AG04450 (cell line): Measurements from ENCODE around the gene MEIS2. TPM values are rescaled to one million over a fixed set of nuclear protein-coding genes. Genes with fewer than 3 reads are reported as not detected.

Source experiments
- CTCF ChIA-PET: fragments of 300-600, 350-600 bp; formaldehyde crosslinking; extraction: SDS; loops from one replicate; lab custom pipeline; 2022; ENCODE audit warnings: antibody characterized with exemption, inconsistent platforms; lab: Charles Lee
- POLR2A ChIA-PET: fragments of 350-600 bp; formaldehyde crosslinking; extraction: SDS; loops from one replicate; lab custom pipeline; 2021; ENCODE audit warnings: antibody characterized with exemption, inconsistent platforms; lab: Yijun Ruan, JAX
- DNase-seq: peaks from one replicate; pipeline ENCODE4 v3.0.0-alpha.2; 2011; ENCODE audit warnings: low read depth, low spot score
- H3K27ac ChIP-seq: one replicate; pipeline ENCODE4 v1.5.1; 2012; ENCODE audit warnings: low read depth, low read length, control low read depth
- H3K27me3 ChIP-seq: one replicate; pipeline ENCODE4 v1.6.0; 2012; ENCODE audit warnings: low read length; ENCODE audit not compliant: control insufficient read depth, insufficient read depth
- H3K4me3 ChIP-seq: 2 replicates; pipeline ENCODE4 v1.5.1; 2011; ENCODE audit warnings: mild to moderate bottlenecking, low read depth, low read length, control low read depth
- H3K9me3 ChIP-seq: 2 replicates; pipeline ENCODE4 v1.5.1; 2012; ENCODE audit warnings: low read length; ENCODE audit not compliant: control insufficient read depth, insufficient read depth
- polyA plus RNA-seq: library from polyadenylated mRNA; depleted of rRNA; stranded (reverse); fragments of >200 nt; gene quantifications from 2 replicates; pipeline ENCODE4 v1.2.3, GENCODE V29; 2011
- TF ChIP-seq, protein P1 (sequence below): IDR thresholded peaks from 2 replicates; pipeline ENCODE4 v1.5.1; 2011; ENCODE audit warnings: low read depth, low read length, control low read depth, inconsistent platforms

MEIS2 gene
- polyA plus RNA-seq, 1 experiment = 31.7 TPM

DNA sequence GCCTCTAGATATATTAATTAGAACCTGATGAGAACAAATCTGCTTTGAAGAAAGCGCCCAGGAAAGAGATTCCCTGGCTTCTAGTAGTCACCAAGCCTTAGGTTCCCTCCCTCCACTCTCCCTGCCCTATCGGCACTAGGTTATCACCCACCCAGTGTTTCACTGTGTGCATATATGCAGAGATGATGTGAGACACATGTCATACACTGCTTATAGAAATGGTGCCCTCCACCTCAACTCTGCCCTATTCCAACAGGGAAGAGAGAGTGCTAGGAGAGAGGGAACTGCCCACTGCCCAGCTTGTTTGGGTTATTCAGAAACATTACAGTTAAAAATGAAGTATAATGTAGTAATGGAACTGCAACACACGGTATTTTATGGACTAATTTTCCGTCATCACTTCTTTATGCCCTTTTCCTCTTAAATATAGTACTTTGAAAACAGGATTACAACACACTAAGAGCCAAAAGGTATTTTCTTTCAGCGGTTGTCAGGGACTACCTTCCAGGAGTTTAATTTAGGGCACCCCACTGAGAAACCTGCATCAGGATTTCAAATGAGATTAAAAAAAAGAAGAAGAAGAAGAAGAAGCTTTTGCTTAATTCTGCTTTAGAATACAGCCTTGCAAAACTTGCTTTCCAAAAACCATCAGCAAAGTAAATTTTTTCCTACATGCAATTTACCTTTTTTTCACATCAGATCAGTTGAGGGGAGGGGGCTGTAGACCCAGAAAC, 55.3 kb downstream of the MEIS2 start:
- CTCF ChIA-PET = no interaction called here
- TF ChIP-seq, protein P1, sequence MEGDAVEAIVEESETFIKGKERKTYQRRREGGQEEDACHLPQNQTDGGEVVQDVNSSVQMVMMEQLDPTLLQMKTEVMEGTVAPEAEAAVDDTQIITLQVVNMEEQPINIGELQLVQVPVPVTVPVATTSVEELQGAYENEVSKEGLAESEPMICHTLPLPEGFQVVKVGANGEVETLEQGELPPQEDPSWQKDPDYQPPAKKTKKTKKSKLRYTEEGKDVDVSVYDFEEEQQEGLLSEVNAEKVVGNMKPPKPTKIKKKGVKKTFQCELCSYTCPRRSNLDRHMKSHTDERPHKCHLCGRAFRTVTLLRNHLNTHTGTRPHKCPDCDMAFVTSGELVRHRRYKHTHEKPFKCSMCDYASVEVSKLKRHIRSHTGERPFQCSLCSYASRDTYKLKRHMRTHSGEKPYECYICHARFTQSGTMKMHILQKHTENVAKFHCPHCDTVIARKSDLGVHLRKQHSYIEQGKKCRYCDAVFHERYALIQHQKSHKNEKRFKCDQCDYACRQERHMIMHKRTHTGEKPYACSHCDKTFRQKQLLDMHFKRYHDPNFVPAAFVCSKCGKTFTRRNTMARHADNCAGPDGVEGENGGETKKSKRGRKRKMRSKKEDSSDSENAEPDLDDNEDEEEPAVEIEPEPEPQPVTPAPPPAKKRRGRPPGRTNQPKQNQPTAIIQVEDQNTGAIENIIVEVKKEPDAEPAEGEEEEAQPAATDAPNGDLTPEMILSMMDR = no peak
- H3K27me3 ChIP-seq = no peaks in the 10 kb centered on the region
- H3K9me3 ChIP-seq = no peaks in the 10 kb centered on the region
- POLR2A ChIA-PET = no interaction called here
- H3K4me3 ChIP-seq = no peak overlapping the region
- no peak overlapping the region for H3K27ac ChIP-seq
- no peak for DNase-seq

DNA sequence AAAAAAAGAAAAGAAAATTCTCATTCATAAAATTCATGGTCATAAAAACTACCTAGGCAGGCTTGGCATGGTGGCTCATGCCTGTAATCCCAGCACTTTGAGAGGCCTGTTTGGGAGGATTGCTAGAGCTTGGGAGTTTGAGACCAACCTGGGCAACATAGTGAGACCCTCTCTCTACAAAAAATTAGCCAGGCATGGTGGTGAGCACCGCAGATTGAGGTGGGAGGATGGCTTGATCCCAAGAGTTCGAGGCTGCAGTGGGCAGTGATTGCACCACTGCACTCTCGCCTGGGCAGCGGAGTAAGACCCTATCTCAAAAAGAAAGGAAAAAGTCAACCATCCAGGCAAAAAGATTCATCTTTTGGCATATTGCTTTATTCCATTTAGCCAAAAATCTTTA, 58.5 kb downstream of the MEIS2 start:
- DNase-seq = no peak
- Histone ChIP-seq H3K9me3 (no peaks in the 10 kb centered on the region), H3K27ac (no peak overlapping the region), H3K4me3 (no peak overlapping the region), H3K27me3 (no peaks in the 10 kb centered on the region)
- TF ChIP-seq, protein P1 = no peak
- POLR2A ChIA-PET = no interaction called here
- CTCF ChIA-PET = no interaction called here

DNA sequence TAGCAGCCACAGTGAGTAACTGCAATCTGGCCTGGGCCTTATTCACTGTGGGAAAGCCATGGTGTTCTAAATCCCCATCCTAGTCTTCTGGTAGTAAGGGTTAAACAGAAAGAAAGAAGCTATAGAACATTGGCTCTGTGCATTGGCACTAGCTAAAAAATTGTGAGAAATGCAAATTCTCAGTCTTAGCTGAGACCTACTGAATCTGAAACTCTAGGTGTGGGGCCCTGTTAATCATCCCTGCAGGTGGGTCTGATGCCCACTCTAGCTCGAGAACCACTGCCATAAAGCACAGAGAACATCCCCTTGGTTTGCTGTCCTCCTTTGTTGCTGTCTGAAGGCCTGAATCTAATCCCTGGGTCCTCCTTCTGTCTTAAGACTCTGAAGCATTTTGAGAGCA, 59.3 kb downstream of the MEIS2 start:
- ChIA-PET CTCF (no interaction called here), POLR2A (no interaction called here)
- no peak overlapping the region for H3K27ac ChIP-seq
- H3K9me3 ChIP-seq = no peaks in the 10 kb centered on the region
- no peaks in the 10 kb centered on the region for H3K27me3 ChIP-seq
- no peak for DNase-seq
- no peak overlapping the region for H3K4me3 ChIP-seq
- TF ChIP-seq, protein P1 = no peak

DNA sequence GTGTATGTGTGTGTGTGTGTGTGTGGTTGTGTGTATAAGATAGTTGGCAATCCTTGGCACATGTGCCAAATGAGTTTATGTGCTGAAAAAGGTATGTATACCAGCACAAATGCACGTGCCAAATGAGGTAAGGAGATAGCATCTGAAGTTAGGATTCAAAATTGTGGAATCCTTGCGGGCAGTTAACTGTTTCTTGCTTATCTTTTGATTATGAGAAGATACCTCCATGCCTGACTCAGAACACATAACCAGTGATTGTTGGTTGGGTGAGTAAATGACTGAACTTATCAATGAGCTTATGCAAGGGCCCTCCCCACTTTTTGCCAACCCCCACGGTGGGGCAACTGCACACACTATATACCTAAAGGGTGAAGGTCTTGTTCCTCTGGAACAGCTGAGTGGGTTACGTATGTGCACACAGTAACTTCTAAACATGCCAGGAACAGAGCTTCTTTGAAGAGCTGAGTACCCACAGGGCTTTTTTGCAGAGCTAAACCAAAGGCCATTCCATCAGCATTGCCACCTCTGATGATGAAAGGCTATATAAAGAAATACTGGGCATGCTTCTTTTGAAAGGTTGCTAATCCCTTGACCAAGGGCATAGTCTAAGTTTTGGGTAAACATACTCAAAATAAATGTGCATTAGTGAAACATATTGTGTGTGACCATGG, 60.1 kb downstream of the MEIS2 start:
- no peak for DNase-seq
- Histone ChIP-seq H3K9me3 (no peaks in the 10 kb centered on the region), H3K27me3 (no peaks in the 10 kb centered on the region), H3K4me3 (no peak overlapping the region), H3K27ac (no peak overlapping the region)
- TF ChIP-seq, protein P1 = no peak
- ChIA-PET CTCF (no interaction called here), POLR2A (no interaction called here)

DNA sequence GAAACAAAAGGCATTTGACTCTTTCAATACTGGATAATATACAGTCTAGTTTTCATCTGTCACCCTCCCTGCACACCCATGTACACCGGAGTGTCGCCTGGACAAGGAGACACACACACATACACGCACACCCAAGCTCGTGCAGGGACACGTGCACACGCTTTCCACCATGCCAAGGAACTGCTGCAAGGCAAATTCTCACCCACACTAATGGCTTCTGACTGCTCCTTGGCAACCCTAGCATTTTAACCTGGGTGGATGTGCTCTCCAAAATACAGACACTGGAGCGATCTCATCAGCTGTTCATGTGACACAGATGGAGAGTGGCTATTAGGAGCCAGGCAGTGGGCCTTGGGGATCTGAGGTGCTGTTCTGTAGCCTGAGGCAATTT, 61.6 kb downstream of the MEIS2 start:
- ChIA-PET CTCF (no interaction called here), POLR2A (interaction anchor here (1.0 kb wide), 1 partner anchor 63 kb away, joined by 3 read pairs; no protein-coding TSS in a partner anchor)
- H3K27me3 ChIP-seq = no peaks in the 10 kb centered on the region
- H3K9me3 ChIP-seq = no peaks in the 10 kb centered on the region
- no peak for DNase-seq
- no peak overlapping the region for H3K27ac ChIP-seq
- no peak overlapping the region for H3K4me3 ChIP-seq
- TF ChIP-seq, protein P1 = no peak
